HEK293T (cell line): ENCODE results near the gene GPR148.

Source experiments
- ARNT ChIP-seq: fragments of 450-650 bp; IDR thresholded peaks from 2 replicates; pipeline ENCODE4 v1.6.1; 2017; ENCODE audit warnings: mild to moderate bottlenecking
- BHLHE40 ChIP-seq: fragments of 450-650 bp; IDR thresholded peaks from 2 replicates; pipeline ENCODE4 v1.6.1; 2016; ENCODE audit warnings: mild to moderate bottlenecking, moderate library complexity, borderline replicate concordance
- CTBP1 ChIP-seq: fragments of 450-650 bp; IDR thresholded peaks from 2 replicates; pipeline ENCODE4 v1.6.1; 2016; ENCODE audit warnings: borderline replicate concordance
- ELF4 ChIP-seq: fragments of 450-650 bp; IDR thresholded peaks from 2 replicates; pipeline ENCODE4 v1.6.1; 2017; ENCODE audit warnings: antibody characterized with exemption
- FOXA1 ChIP-seq: fragments of 450-650 bp; IDR thresholded peaks from 2 replicates; pipeline ENCODE4 v1.6.1; 2016; ENCODE audit warnings: mild to moderate bottlenecking
- FOXK2 ChIP-seq: fragments of 450-650 bp; IDR thresholded peaks from 2 replicates; pipeline ENCODE4 v1.6.1; 2016; ENCODE audit warnings: mild to moderate bottlenecking
- FOXM1 ChIP-seq: fragments of 450-650 bp; IDR thresholded peaks from 2 replicates; pipeline ENCODE4 v1.6.1; 2017; ENCODE audit warnings: mild to moderate bottlenecking, borderline replicate concordance
- HDGF ChIP-seq: fragments of 450-650 bp; IDR thresholded peaks from 2 replicates; pipeline ENCODE4 v1.6.1; 2017; ENCODE audit warnings: antibody characterized with exemption, borderline replicate concordance
- NFRKB ChIP-seq: fragments of 450-650 bp; IDR thresholded peaks from 2 replicates; pipeline ENCODE4 v1.6.1; 2016; ENCODE audit warnings: mild to moderate bottlenecking, moderate library complexity
- SP1 ChIP-seq: fragments of 450-650 bp; IDR thresholded peaks from 2 replicates; pipeline ENCODE4 v1.6.1; 2017
- SUZ12 ChIP-seq: fragments of 450-650 bp; IDR thresholded peaks from 2 replicates; pipeline ENCODE4 v1.6.1; 2016; ENCODE audit warnings: mild to moderate bottlenecking
- ZNF384 ChIP-seq: fragments of 450-650 bp; IDR thresholded peaks from 2 replicates; pipeline ENCODE4 v1.6.1; 2016
- TF ChIP-seq, protein P1 (sequence below): fragments of 450-650 bp; IDR thresholded peaks from 2 replicates; pipeline ENCODE4 v1.6.1; 2016

DNA sequence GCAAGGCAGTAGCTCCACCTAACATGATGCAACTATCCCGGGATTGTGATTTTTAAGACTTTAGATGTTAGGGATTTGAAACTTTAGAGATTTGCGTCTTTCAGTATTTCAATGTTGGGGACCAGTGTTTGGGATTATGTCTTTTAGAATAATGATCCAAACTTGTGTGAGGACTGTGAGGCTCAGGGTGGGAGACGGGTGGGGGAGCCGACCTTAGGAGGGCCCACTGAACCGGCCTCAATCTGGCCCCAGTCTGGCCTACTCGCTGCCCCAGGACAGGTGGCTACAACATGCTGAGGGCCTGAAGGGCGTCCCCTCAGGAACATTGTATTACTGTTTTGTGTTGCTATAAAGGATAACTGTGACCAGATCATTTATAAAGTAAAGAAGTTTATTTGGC lies 37.2 kb downstream of the GPR148 start:
- no peak for TF ChIP-seq ARNT
- no peak for TF ChIP-seq NFRKB
- no peak for TF ChIP-seq BHLHE40
- TF ChIP-seq ZNF384 = no peak
- TF ChIP-seq ELF4 = no peak
- no peak for TF ChIP-seq FOXA1
- TF ChIP-seq HDGF = no peak
- TF ChIP-seq SUZ12 = no peak
- TF ChIP-seq CTBP1 = no peak
- no peak for TF ChIP-seq FOXM1
- TF ChIP-seq FOXK2 = no peak
- no peak for TF ChIP-seq SP1
- TF ChIP-seq, protein P1, sequence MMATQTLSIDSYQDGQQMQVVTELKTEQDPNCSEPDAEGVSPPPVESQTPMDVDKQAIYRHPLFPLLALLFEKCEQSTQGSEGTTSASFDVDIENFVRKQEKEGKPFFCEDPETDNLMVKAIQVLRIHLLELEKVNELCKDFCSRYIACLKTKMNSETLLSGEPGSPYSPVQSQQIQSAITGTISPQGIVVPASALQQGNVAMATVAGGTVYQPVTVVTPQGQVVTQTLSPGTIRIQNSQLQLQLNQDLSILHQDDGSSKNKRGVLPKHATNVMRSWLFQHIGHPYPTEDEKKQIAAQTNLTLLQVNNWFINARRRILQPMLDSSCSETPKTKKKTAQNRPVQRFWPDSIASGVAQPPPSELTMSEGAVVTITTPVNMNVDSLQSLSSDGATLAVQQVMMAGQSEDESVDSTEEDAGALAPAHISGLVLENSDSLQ = no peak
